Forelimb muscle (tissue), 1 donor: ENCODE measurements around the gene NUP62. TPM values are rescaled to one million over a fixed set of nuclear protein-coding genes. Genes with fewer than 3 reads are reported as not detected.

Experiments
- DNase-seq: peaks from one replicate; pipeline ENCODE4 v3.0.0-alpha.2; 2013; ENCODE audit warnings: low read depth
- polyA plus RNA-seq: library from polyadenylated mRNA; unstranded; fragments of 120-200 nt; gene quantifications from one replicate; pipeline ENCODE4 v1.2.1, GENCODE V29; 2013; ENCODE audit not compliant: insufficient read length

NUP62 gene
- polyA plus RNA-seq, 1 donor = 52.7 TPM

DNA sequence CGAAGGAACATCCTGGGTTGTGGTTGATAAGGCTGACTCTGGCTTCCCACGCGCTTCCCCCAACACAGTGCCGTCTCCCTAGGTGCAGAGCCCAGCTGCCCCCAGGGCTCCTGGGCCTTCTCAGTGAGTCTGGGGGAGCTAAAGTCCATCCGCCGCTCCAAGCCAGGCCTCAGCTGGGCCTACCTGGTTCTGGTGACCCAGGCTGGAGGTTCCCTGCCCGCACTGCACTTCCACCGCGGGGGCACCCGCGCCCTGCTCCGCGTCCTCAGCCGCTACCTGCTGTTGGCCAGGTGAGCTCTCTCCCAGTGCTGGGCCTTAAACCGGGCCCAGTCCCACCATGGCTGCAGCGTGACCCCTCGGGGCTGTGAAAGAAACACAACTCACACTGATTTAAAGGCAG is 48.1 kb downstream of the NUP62 start:
- no peak for DNase-seq

GRCh38 chr19:49880162-49880869 is 49.0 kb downstream of the NUP62 start:
- no peak for DNase-seq

DNA sequence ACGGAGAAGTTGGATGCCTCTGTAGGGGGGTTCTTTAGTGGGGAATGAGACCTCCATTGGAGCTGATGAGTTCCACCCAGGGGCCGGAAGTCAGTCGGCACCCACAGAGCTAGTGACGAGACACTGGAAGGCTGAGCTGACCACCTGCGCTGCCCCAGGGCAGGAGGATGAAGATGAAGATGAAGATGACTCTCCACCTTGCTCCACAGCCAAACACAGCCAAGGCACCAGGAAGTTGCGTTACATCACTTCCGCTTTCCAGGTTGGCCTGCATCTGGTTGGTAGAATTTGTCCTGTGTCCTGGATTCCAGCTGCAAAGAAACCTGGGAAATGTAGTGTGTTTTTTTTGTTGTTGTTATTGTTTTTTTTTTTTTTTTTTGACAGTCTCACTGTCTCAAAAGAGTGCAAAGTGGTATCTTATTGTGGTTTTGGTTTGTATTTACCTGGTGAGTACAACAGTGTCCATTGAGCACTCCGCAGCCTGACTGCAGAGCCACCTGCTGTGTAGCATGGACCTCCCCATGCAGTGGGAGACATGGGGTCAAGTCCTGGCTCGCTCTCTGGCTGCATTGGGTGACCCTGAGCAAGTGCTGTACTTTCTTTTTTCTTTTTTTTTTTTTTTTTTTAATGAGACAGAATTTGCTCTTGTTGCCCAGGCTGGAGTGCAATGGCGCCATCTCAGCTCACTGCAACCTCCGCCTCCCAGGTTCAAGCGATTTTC is 49.9 kb downstream of the NUP62 start:
- DNase-seq = no peak

GRCh38 chr19:49878744-49879070 is 50.6 kb downstream of the NUP62 start:
- DNase-seq = no peak

GRCh38 chr19:49877879-49878743 is 51.2 kb downstream of the NUP62 start:
- DNase-seq = peak; percentile 88

DNA sequence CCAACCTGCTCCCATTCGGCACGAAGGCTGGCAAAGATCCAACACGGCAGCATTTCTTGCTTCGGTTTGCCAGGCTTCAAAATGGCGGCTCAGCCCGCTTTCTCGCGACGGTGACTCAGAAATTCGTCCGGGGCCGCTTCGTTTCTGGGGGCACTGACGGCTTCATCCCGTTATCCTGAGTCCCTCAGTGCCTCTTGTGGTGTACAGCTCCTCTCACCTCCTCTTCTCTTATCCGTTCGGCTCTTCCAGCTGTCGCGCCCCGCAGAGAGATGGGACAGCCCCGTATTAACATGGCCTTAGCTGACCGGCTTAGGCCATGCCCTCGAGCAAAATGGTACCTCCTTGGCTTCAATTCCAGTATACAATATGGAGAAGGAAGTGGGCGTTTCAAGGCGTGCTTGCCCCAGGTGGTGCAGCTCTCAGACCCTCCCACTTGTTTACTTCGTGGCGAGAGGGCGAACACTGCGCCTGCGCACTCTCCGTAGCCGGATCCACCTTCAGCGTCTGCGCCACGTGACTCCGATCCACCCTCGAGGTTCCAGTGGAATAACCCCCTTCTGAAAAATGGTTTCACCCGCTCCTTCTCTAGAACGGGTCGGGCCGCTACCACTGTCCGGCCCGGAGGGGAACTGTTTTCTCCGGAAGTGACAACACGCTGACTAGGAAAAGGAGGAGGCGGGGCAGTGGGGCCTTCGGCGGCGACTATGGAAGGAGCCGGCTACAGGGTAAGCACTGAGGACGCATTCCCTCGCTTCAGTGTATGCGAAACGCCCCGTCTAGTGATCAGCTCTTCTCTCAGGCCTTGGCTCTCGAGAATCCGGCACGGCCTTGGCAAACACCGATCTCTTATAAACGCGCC is 52.1 kb downstream of the NUP62 start, which contains the start of the genes AKT1S1 and TBC1D17:
Gene AKT1S1 (minus strand): TSS at position 336 of the 859 bp plus-strand sequence. CDS start 4,060 bp downstream, outside the sequence.
Gene TBC1D17 (plus strand): TSS at position 683 of the 859 bp plus-strand sequence. CDS start 22 bp downstream, at position 705.
- peak; percentile 100 for DNase-seq

- DNase-seq = peak; percentile 97
Observed at GRCh38 chr19:49876422-49877019, 52.8 kb downstream of the NUP62 start.

GRCh38 chr19:49875857-49876421 is 53.4 kb downstream of the NUP62 start:
- DNase-seq = no peak

DNA sequence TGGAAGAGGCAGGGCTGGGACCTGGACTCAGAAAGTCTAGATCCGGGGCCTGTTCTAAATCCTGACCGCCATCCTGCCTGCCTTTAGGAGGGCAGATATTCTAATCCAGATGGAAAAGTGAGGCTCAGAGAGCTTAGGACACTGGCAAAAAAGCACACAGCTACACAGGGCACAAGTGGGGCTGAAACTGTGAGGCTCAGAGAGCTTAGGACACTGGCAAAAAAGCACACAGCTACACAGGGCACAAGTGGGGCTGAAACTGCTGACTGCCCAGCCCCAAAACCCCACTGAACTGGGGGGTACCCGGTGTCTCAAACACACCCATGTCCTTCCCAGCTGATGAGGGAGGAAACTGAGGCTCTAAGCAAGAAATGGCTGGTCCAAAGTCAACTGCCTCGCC is 54.1 kb downstream of the NUP62 start:
- no peak for DNase-seq

DNA sequence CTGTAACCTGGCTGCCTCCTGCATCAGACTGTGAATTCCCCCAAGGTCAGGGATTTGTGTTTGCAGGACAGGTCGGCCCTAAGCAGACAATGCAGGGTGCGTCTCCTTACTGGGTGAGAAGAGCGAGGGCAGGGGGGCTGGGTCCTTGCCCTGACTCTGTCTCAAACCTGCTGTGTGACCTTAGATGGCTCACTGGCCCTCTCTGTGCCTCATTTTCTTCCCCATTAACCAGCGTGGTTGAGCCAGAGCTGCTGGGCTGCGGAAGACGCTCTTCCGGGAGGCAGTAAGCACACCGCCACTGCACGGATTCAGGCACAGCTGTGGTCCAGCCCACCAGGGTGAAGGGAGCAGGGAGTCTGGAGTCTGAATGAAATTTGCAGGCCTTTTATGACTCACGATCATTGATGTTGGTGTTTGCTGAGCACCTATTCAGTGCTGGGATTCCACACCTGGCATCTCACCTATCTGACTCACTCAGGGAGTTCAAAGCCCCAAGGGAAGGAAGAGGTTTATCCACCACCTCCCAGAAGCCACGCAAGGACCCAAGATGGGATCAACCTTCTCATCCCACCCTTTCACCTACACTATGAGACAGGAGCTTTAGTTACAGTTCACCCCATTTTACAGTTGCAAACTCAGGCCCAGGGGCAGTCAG is 54.7 kb downstream of the NUP62 start:
- no peak for DNase-seq

DNA sequence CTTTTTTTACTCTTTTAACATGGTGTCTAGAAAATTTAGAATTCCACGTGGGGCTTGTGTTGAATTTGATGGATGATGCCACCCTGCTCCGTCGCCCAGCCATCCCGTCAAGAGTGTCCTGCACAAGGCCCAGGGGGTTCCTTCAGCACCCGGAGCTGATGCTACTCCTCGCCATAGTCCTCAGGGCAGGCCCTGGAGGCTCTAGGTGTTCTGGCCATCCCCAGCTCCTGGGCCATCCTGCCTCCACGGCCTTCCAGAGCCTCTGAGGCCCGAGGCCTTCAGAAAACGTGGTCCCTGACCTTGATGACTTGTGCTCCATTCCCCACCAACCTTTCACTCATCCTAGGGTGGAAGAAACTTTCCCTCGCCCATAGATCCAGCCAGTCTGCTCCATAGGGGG is 55.5 kb downstream of the NUP62 start:
- DNase-seq = no peak

- no peak for DNase-seq
Observed at GRCh38 chr19:49873129-49873521, 56.2 kb downstream of the NUP62 start.

GRCh38 chr19:49872245-49873128 is 56.8 kb downstream of the NUP62 start:
- no peak for DNase-seq

GRCh38 chr19:49871349-49871985 is 57.8 kb downstream of the NUP62 start:
- no peak for DNase-seq

DNA sequence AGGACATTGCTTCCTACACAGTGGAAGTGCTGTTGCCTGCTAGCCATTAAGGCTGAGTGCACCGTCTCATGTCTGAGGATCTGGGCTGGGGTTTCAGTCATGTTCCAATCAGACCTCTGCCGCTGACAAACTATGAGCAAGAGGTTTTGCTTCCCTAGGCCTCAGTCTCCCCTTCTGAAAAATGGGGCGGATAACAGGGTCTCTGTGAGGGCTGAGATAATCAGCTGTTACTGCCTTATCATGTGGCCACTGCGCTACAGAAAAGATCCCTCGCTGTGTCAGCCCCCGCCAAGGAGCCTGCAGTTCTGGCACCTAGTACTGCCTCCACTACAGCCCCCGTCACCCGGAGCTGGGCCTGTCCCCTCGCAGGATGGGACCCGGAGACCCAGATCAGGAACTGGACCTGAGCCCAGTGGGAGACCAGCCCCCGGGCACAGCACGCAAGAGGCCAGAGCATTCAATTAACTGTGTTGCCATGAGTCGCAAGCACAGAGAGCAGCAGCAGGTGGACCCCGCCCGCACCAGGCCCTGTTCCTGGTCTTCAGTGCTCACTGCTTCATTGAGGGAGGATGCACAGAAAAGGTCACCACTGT is 58.9 kb downstream of the NUP62 start:
- DNase-seq = no peak

DNA sequence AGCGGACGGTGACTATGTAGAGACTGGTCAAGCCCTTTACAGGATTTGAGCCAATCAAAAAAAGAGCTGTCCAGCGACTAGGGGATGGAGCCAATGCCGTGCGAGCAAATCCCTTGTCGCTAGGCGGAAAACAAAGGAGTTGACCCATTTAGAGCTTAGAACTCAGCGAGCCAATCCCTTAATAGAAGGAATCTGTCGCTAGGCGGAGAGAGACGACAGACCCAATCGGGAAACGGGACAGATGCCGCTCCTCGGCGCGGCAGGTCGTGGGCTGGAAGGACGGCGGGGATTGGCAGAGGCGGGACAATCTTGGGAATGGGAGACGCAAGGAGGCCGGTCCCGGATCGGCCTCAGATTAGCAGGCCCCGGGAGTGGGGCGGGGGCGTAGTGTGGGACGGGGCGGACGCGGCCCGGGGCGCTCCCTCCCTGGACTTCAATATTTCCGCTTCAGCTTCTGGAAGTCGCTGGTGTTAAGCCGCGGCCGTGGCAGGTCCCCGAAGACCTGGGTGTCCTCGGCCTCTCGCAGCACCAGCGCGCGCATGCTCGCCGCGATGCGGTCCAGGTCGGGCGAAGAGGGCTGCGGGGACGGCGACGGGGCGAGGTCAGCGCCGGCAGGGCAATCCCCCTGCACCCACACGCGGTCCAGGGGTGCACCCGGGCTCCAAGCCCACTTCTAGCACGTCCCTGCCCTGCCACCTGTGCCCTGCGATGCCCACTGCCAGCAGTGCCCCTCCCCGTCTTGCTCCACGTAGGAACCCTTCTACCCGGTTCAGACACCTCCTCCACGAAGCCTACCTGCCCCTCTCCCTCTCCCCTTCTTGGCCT is 59.6 kb downstream of the NUP62 start:
- peak; percentile 100 for DNase-seq

GRCh38 chr19:49869009-49869483 is 60.3 kb downstream of the NUP62 start:
- DNase-seq = no peak
